ENCODE results near the gene PBLD.
"Not testable (repeated sequence)": the region's sequence is repeated elsewhere in the genome, so short reads cannot be mapped to it uniquely, and the experiment has no call there.

DNA sequence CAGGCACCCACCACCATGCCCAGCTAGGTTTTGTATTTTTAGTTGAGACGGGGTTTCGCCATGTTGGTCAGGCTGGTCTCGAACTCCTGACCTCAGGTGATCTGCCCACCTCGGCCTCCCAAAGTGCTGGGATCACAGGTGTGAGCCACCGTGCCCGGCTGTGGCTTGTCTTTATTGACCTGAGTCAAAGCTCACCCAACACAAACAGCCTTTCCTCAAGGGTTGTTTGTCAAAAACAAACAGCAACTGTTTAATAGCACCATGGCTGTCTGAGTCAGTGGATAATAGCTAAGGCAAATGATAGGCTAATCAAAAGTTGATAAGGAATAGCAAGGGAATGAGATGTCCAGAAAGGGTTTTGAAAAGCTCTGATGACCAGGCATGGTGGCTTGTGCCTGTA lies 17.8 kb downstream of the PBLD start:
- TF ChIP-seq, protein P1, sequence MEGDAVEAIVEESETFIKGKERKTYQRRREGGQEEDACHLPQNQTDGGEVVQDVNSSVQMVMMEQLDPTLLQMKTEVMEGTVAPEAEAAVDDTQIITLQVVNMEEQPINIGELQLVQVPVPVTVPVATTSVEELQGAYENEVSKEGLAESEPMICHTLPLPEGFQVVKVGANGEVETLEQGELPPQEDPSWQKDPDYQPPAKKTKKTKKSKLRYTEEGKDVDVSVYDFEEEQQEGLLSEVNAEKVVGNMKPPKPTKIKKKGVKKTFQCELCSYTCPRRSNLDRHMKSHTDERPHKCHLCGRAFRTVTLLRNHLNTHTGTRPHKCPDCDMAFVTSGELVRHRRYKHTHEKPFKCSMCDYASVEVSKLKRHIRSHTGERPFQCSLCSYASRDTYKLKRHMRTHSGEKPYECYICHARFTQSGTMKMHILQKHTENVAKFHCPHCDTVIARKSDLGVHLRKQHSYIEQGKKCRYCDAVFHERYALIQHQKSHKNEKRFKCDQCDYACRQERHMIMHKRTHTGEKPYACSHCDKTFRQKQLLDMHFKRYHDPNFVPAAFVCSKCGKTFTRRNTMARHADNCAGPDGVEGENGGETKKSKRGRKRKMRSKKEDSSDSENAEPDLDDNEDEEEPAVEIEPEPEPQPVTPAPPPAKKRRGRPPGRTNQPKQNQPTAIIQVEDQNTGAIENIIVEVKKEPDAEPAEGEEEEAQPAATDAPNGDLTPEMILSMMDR (optimal IDR thresholded peaks at IDR 0.05 in 1 of 3, IDR thresholded peaks at IDR 0.05 in 1 of 3, conservative IDR thresholded peaks at IDR 0.05 in 1 of 3; ENCODE audit: extremely low read depth in 1 of 3, insufficient read depth in 2 of 3, low read length in 3 of 3), result not testable (repeated sequence)
- TF ChIP-seq EZH2 (IDR thresholded peaks at IDR 0.05; ENCODE audit: low read length), result not testable (repeated sequence)

Measured in keratinocyte (primary cell).